B cell (primary cell): ENCODE results near the gene SHH. TPM values are rescaled to one million over a fixed set of nuclear protein-coding genes. Genes with fewer than 3 reads are reported as not detected.

ENCODE experiments used
- ATAC-seq: fragments of 200-7000 bp; cut with Tn5 transposase; one replicate; pipeline ENCODE4 v1.10.0; 2021; ENCODE audit warnings: low read depth, mild to moderate bottlenecking, moderate number of reproducible peaks, moderate library complexity
- CTCF ChIA-PET: fragments of 350-600 bp; sonication (Branson Sonifier 250); formaldehyde crosslinking; loops from one replicate; lab custom pipeline; 2021; ENCODE audit warnings: antibody characterized with exemption, inconsistent platforms; lab: Charles Lee
- POLR2A ChIA-PET: fragments of 350-600 bp; sonication (Branson Sonifier 250); formaldehyde crosslinking; loops from one replicate; lab custom pipeline; 2021; ENCODE audit warnings: antibody characterized with exemption; lab: Charles Lee
- DNase-seq: peaks from one replicate; pipeline ENCODE4 v3.0.0; 2013
- H2AFZ ChIP-seq: 2 replicates; pipeline ENCODE4 v1.6.1; 2012; ENCODE audit warnings: mild to moderate bottlenecking, low read depth, low read length; ENCODE audit not compliant: insufficient read depth, poor library complexity, severe bottlenecking
- H3K27ac ChIP-seq, 2 donors: 1 replicate in 1 of 2; 2 replicates in 1 of 2; pipeline ENCODE4 v1.5.1; 2012 to 2013; ENCODE audit warnings: low read length in 2 of 2, mild to moderate bottlenecking in 2 of 2, moderate library complexity in 1 of 2
- H3K27me3 ChIP-seq, 4 experiments: fragments of 200-600 bp in 1 of 4; sonication (generic) in 1 of 4; replicated peaks in 1 of 4; 1 replicate in 2 of 4; 2 replicates in 2 of 4; pipeline versions ENCODE4 v1.6.1 to v1.7.0; 2013 to 2016; ENCODE audit warnings: low read length in 3 of 4, mild to moderate bottlenecking in 2 of 4, mixed read lengths in 1 of 4, moderate library complexity in 1 of 4; ENCODE audit not compliant: insufficient read depth in 4 of 4, control insufficient read depth in 3 of 4; ENCODE audit errors: control extremely low read depth in 1 of 4
- H3K36me3 ChIP-seq, 2 experiments: replicated peaks in 1 of 2; 1 replicate in 1 of 2; 2 replicates in 1 of 2; pipeline versions ENCODE4 v1.6.1 to v1.7.1; 2013; ENCODE audit warnings: low read length in 1 of 2; ENCODE audit not compliant: insufficient read depth in 2 of 2, control insufficient read depth in 1 of 2; ENCODE audit errors: control extremely low read depth in 1 of 2, extremely low read depth in 1 of 2
- H3K4me1 ChIP-seq, 2 donors: fragments of 200-600 bp in 1 of 2; sonication (generic) in 1 of 2; 1 replicate in 1 of 2; 2 replicates in 1 of 2; pipeline versions ENCODE4 v1.5.1 to v1.6.1; 2013 to 2017; ENCODE audit warnings: low read length in 2 of 2; ENCODE audit not compliant: control insufficient read depth in 2 of 2, insufficient read depth in 2 of 2
- H3K4me2 ChIP-seq: replicated peaks from 2 replicates; pipeline ENCODE3; 2012; ENCODE audit warnings: mild to moderate bottlenecking, low read depth, low read length; ENCODE audit not compliant: poor library complexity, severe bottlenecking
- H3K4me3 ChIP-seq, 5 experiments: fragments of 200-600 bp in 1 of 5; sonication (generic) in 1 of 5; 1 replicate in 3 of 5; 2 replicates in 2 of 5; pipeline versions ENCODE4 v1.5.1 to v1.7.0; 2011 to 2016; ENCODE audit warnings: low read length in 4 of 5, mild to moderate bottlenecking in 4 of 5, low read depth in 2 of 5, control low read depth in 1 of 5, moderate library complexity in 1 of 5; ENCODE audit not compliant: insufficient read depth in 1 of 5; ENCODE audit errors: control extremely low read depth in 1 of 5, extremely low read depth in 1 of 5
- H3K79me2 ChIP-seq: fragments of 200-600 bp; sonication (generic); one replicate; pipeline ENCODE4 v1.6.0; 2016; ENCODE audit warnings: low read length; ENCODE audit not compliant: control insufficient read depth, insufficient read depth
- H3K9ac ChIP-seq: fragments of 200-600 bp; sonication (generic); 2 replicates; pipeline ENCODE4 v1.6.1; 2017; ENCODE audit warnings: mild to moderate bottlenecking, low read length, moderate library complexity
- H3K9me3 ChIP-seq, 3 donors: one replicate each; pipeline versions ENCODE4 v1.6.1 to v1.7.1; 2013; ENCODE audit warnings: low read length in 2 of 3; ENCODE audit not compliant: control insufficient read depth in 2 of 3, insufficient read depth in 1 of 3; ENCODE audit errors: control extremely low read depth in 1 of 3
- H4K20me1 ChIP-seq: 2 replicates; pipeline ENCODE4 v1.6.0; 2012; ENCODE audit warnings: mild to moderate bottlenecking, low read length; ENCODE audit not compliant: insufficient read depth, control insufficient read depth, poor library complexity, severe bottlenecking
- H3K27ac Mint-ChIP-seq: one replicate; pipeline ENCODE4 v1.8.0; 2021; ENCODE audit warnings: mixed read lengths
- H3K27me3 Mint-ChIP-seq: one replicate; pipeline ENCODE4 v1.8.0; 2021; ENCODE audit warnings: mixed read lengths
- H3K4me1 Mint-ChIP-seq: one replicate; pipeline ENCODE4 v1.8.0; 2021; ENCODE audit warnings: mixed read lengths
- H3K4me3 Mint-ChIP-seq: one replicate; pipeline ENCODE4 v1.8.0; 2021; ENCODE audit warnings: mixed read lengths
- H3K9me3 Mint-ChIP-seq: one replicate; pipeline ENCODE4 v1.8.0; 2022; ENCODE audit warnings: mixed read lengths; ENCODE audit not compliant: insufficient read depth
- CTCF ChIP-seq: fragments of 200-600 bp; IDR thresholded peaks from one replicate; pipeline ENCODE4 v1.8.0; 2022; ENCODE audit warnings: antibody characterized with exemption, mild to moderate bottlenecking
- EZH2 ChIP-seq: IDR thresholded peaks from 2 replicates; pipeline ENCODE4 v1.6.1; 2012; ENCODE audit warnings: borderline replicate concordance, low read depth, mild to moderate bottlenecking, moderate library complexity, low read length; ENCODE audit not compliant: insufficient read depth, poor library complexity, severe bottlenecking
- WGBS: methylation state at CpG from one replicate; pipeline ENCODE4 v1.1.5; 2013; ENCODE audit warnings: missing lambda C conversion rate; ENCODE audit not compliant: insufficient coverage; 5-methylcytosine and 5-hydroxymethylcytosine counted together
- intact Hi-C: fragments of 100-400 bp; cut with micrococcal nuclease; formaldehyde crosslinking; loops from one replicate; pipeline ENCODE4 v1.10.0; 2022
- polyA plus RNA-seq: library from polyadenylated mRNA; depleted of rRNA; stranded (reverse); fragments of >200 nt; gene quantifications from 2 replicates; pipeline ENCODE4 v1.2.3, GENCODE V29; 2012
- total RNA-seq, 2 donors: library from RNA; stranded (reverse); fragments of 120-200 nt in 1 of 2; gene quantifications; 1 replicate in 1 of 2; 2 replicates in 1 of 2; pipeline versions ENCODE4 v1.2.3 to v1.2.4, GENCODE V29; 2013 to 2022

Gene SHH
- total and polyA plus RNA-seq, 2 donors (not counting 1 experiment from before 2014, with no cell fraction given): not detected

GRCh38 chr7:155846156-155846555 lies 33.9 kb upstream of the SHH start:
- H3K4me3 Mint-ChIP-seq: no peak overlapping the region
- no peak overlapping the region for H3K27ac ChIP-seq
- H3K27me3 ChIP-seq: no peaks in the 10 kb centered on the region
- H3K27me3 Mint-ChIP-seq: peaks cover 3% of the 10 kb centered on the region
- no peak overlapping the region for H2AFZ ChIP-seq
- DNase-seq (no peak), ATAC-seq (no peak)
- H3K4me3 ChIP-seq: no peak overlapping the region
- H3K9me3 ChIP-seq: no peaks in the 10 kb centered on the region
- POLR2A ChIA-PET: no interaction called here
- no peaks in the 10 kb centered on the region for H4K20me1 ChIP-seq
- intact Hi-C loops: no loop called here
- no peak overlapping the region for H3K9ac ChIP-seq
- no peak overlapping the region for H3K27ac Mint-ChIP-seq
- no peaks in the 10 kb centered on the region for H3K4me1 Mint-ChIP-seq
- 91% methylated on average over 5 of the region's 5 CpGs for WGBS
- no peaks in the 10 kb centered on the region for H3K79me2 ChIP-seq
- no peaks in the 10 kb centered on the region for H3K9me3 Mint-ChIP-seq
- no peak overlapping the region for H3K4me2 ChIP-seq
- CTCF ChIA-PET: no interaction called here
- TF ChIP-seq EZH2 (no peak), CTCF (no peak)
- H3K36me3 ChIP-seq: no peaks in the 10 kb centered on the region
- H3K4me1 ChIP-seq: no peaks in the 10 kb centered on the region

- ATAC-seq: no peak
- POLR2A ChIA-PET: no interaction called here
- no peaks in the 10 kb centered on the region for H3K79me2 ChIP-seq
- no peak overlapping the region for H3K4me3 Mint-ChIP-seq
- no peak overlapping the region for H3K9ac ChIP-seq
- WGBS: 90% methylated on average over 14 of the region's 14 CpGs
- no peaks in the 10 kb centered on the region for H3K9me3 Mint-ChIP-seq
- DNase-seq: no peak
- H3K4me1 ChIP-seq: no peaks in the 10 kb centered on the region
- CTCF ChIA-PET: no interaction called here
- H3K4me1 Mint-ChIP-seq: no peaks in the 10 kb centered on the region
- H3K27me3 ChIP-seq: no peaks in the 10 kb centered on the region
- peaks cover 6% of the 10 kb centered on the region for H3K27me3 Mint-ChIP-seq
- no peaks in the 10 kb centered on the region for H4K20me1 ChIP-seq
- no peaks in the 10 kb centered on the region for H3K9me3 ChIP-seq
- H3K36me3 ChIP-seq: no peaks in the 10 kb centered on the region
- no peak for TF ChIP-seq EZH2
- no peak for TF ChIP-seq CTCF
- intact Hi-C loops: no loop called here
- no peak overlapping the region for H3K4me2 ChIP-seq
- H3K4me3 ChIP-seq: no peak overlapping the region
- no peak overlapping the region for H3K27ac Mint-ChIP-seq
- no peak overlapping the region for H2AFZ ChIP-seq
- no peak overlapping the region for H3K27ac ChIP-seq
These were observed 33.0 kb upstream of the SHH start for GRCh38 chr7:155845226-155845625.
